NCI-H460 (cell line): Measurements from ENCODE around the gene TCN2. TPM values are rescaled to one million over a fixed set of nuclear protein-coding genes. Genes with fewer than 3 reads are reported as not detected.
"Not testable (repeated sequence)": the region's sequence is repeated elsewhere in the genome, so short reads cannot be mapped to it uniquely, and the experiment has no call there.

ENCODE experiments used
- DNase-seq: peaks from one replicate; pipeline ENCODE4 v3.0.0-alpha.2; 2016; ENCODE audit warnings: low read depth; ENCODE audit errors: extremely low read depth
- total RNA-seq: library from RNA; depleted of rRNA; stranded (reverse); fragments of >200 nt; shearing (Covaris generic); gene quantifications from 2 replicates; pipeline ENCODE4 v1.2.3, GENCODE V29; 2014; rRNA removed

TCN2 gene
- total RNA-seq, 1 experiment from 2014 or later = 2.1 TPM

DNA sequence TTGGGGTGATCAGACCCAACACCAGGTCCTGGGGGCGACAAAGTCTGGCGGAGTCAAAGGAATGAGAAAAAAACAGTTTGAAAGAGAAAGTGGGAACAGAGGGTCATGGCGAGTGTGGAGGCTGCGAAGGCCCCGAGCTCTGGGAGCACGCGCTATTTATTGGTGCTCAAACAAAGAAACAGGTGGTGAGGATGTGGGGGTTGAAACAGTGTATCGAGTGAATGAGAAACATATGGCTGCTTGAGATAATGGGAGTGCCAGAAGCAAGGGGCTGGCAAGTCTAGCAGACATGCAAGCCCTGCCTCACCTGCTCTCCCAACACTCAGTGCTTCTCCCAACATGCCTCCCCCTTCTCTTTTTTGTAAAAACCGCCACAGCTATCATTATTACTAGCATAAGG lies 68.5 kb downstream of the TCN2 start:
- no peak for DNase-seq

DNA sequence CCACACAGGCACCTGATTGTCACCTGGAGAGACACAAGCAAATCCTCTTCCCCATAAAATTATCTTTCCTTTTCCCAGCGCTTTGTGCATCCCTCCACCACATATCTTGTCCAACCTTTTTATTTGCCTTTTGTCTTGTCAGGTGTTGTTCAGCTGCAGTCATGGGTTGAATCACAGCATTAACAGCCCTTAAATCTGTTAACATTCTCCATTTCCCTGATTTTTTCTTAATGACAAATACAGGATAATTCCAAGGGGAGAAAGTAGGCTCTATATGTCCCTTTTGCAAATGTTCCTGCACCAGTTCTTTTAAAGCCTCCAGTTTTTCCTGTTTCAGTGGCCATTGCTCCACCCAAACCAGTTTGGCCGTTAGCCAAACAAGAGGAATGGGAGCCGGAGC lies 69.6 kb downstream of the TCN2 start:
- not testable (repeated sequence) for DNase-seq

Other genes with a start within 250 kb of the TCN2 start
- gene RNF215, start 219.8 kb upstream of the TCN2 start, total RNA-seq = 17.0 and 19.3 TPM in 2 replicates
- gene SEC14L2, start 210.2 kb upstream of the TCN2 start, total RNA-seq = 5.4 and 6.3 TPM in 2 replicates
- gene MTFP1, start 181.4 kb upstream of the TCN2 start, total RNA-seq = 36.0 and 41.9 TPM in 2 replicates
- not detected in 2 replicates for gene SEC14L3, start 135.2 kb upstream of the TCN2 start, total RNA-seq
- gene SEC14L4, start 101.5 kb upstream of the TCN2 start, total RNA-seq = 2.6 and 2.9 TPM in 2 replicates
- gene SEC14L6, start 60.4 kb upstream of the TCN2 start, total RNA-seq = not detected in 2 replicates
- gene GAL3ST1, start 32.5 kb upstream of the TCN2 start, total RNA-seq = 0.30 TPM in 1 of 2 replicates, not detected in the other
- gene PES1, start 15.3 kb upstream of the TCN2 start, total RNA-seq = 92.1 and 106 TPM in 2 replicates
- gene SLC35E4, start 28.6 kb downstream of the TCN2 start, total RNA-seq = 5.6 and 7.0 TPM in 2 replicates
- gene DUSP18, start 60.7 kb downstream of the TCN2 start, total RNA-seq = 5.0 and 6.7 TPM in 2 replicates
- 1.5 and 2.3 TPM in 2 replicates for gene OSBP2, start 87.7 kb downstream of the TCN2 start, total RNA-seq